Body of pancreas (tissue), 4 donors: ENCODE results near the gene SPRED2. TPM values are rescaled to one million over a fixed set of nuclear protein-coding genes. Genes with fewer than 3 reads are reported as not detected.

Experiments used
- ATAC-seq: fragments of 150-250 bp; one replicate; pipeline ENCODE4 v1.9.1; 2016
- DNase-seq, 4 donors: peaks; one replicate each; pipeline ENCODE4 v3.0.0-alpha.2; 2019
- H3K27ac ChIP-seq, 4 donors: fragments of 200-600 bp; sonication (generic); 1 replicate in 3 of 4; 2 replicates in 1 of 4; pipeline versions ENCODE4 v1.5.1 to v1.6.1; 2016 to 2019; ENCODE audit warnings: mild to moderate bottlenecking in 1 of 4, mixed read lengths in 1 of 4, moderate library complexity in 1 of 4
- H3K27me3 ChIP-seq, 2 donors: fragments of 200-600 bp; sonication (generic); one replicate each; pipeline ENCODE4 v1.6.0; 2016; ENCODE audit warnings: mild to moderate bottlenecking in 1 of 2
- H3K36me3 ChIP-seq, 2 donors: fragments of 200-600 bp; sonication (generic); replicated peaks in 1 of 2; 2 replicates each; pipeline ENCODE4 v1.5.1; 2016; ENCODE audit warnings: low read depth in 2 of 2; ENCODE audit not compliant: insufficient read depth in 1 of 2
- H3K4me1 ChIP-seq: fragments of 200-600 bp; sonication (generic); one replicate; pipeline ENCODE4 v1.6.0; 2016
- H3K4me3 ChIP-seq, 2 donors: fragments of 200-600 bp; sonication (generic); 1 replicate in 1 of 2; 2 replicates in 1 of 2; pipeline ENCODE4 v1.5.1; 2016 to 2019
- H3K9me3 ChIP-seq, 3 donors: fragments of 200-600 bp; sonication (generic); 1 replicate in 2 of 3; 2 replicates in 1 of 3; pipeline ENCODE4 v1.5.1; 2016
- POLR2A ChIP-seq, 3 donors: fragments of 450-650 bp; IDR thresholded peaks; one replicate each; pipeline ENCODE4 v1.6.1; 2016; ENCODE audit warnings: antibody characterized with exemption in 3 of 3, mild to moderate bottlenecking in 2 of 3
- WGBS, 2 donors: methylation state at CpG; one replicate each; pipeline ENCODE4 v1.1.5; 2017; 5-methylcytosine and 5-hydroxymethylcytosine counted together
- intact Hi-C: fragments of 100-400 bp; cut with DNase I; formaldehyde crosslinking; loops from one replicate; pipeline ENCODE4 v1.15.1; 2023
- total RNA-seq, 2 donors: library from RNA; depleted of rRNA; stranded (reverse); fragments of >200 nt; gene quantifications; one replicate each; pipeline ENCODE4 v1.1.0, GENCODE V29; 2016
- TF ChIP-seq, protein P1 (sequence below), 7 experiments: fragments of 450-650 bp in 4 of 7; fragments of 200-600 bp in 3 of 7; sonication (generic) in 3 of 7; IDR thresholded peaks; one replicate each; pipeline ENCODE4 v1.5.1; 2016 to 2019; ENCODE audit warnings: antibody characterized with exemption in 7 of 7

Gene SPRED2
- total RNA-seq, 2 donors from 2014 or later: 16.1 to 16.2 TPM

DNA sequence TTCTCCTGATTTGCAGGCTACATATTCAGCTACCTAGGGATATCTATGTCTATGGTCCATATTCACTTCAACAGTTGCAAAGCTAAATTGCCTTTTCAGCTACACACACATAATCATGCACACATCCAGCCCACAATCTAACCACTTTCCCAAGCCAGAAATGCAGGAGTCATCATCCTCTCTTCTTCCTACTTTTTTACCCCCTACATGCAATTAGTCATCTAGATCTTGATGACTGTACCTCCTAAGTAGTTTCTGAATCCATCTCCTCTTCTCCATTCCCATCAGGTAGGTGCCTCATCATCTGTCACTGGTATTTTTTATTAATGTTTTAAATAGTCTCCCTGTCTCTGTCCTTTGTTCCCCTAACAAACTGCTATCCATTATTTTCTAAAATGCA, 23.7 kb upstream of the SPRED2 start:
- intact Hi-C loops: loop anchor here (10.0 kb wide), 1 partner anchor 89 kb away; no protein-coding TSS in a partner anchor
- Histone ChIP-seq H3K36me3 (no peaks in the 10 kb centered on the region), H3K4me1 (no peaks in the 10 kb centered on the region), H3K4me3 (no peak overlapping the region), H3K9me3 (no peaks in the 10 kb centered on the region), H3K27ac (no peak overlapping the region), H3K27me3 (no peaks in the 10 kb centered on the region)
- TF ChIP-seq, protein P1, sequence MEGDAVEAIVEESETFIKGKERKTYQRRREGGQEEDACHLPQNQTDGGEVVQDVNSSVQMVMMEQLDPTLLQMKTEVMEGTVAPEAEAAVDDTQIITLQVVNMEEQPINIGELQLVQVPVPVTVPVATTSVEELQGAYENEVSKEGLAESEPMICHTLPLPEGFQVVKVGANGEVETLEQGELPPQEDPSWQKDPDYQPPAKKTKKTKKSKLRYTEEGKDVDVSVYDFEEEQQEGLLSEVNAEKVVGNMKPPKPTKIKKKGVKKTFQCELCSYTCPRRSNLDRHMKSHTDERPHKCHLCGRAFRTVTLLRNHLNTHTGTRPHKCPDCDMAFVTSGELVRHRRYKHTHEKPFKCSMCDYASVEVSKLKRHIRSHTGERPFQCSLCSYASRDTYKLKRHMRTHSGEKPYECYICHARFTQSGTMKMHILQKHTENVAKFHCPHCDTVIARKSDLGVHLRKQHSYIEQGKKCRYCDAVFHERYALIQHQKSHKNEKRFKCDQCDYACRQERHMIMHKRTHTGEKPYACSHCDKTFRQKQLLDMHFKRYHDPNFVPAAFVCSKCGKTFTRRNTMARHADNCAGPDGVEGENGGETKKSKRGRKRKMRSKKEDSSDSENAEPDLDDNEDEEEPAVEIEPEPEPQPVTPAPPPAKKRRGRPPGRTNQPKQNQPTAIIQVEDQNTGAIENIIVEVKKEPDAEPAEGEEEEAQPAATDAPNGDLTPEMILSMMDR (IDR thresholded peaks at IDR 0.05): no peak
- no peak for TF ChIP-seq POLR2A (IDR thresholded peaks at IDR 0.05)
- DNase-seq (no peak), ATAC-seq (no peak)

DNA sequence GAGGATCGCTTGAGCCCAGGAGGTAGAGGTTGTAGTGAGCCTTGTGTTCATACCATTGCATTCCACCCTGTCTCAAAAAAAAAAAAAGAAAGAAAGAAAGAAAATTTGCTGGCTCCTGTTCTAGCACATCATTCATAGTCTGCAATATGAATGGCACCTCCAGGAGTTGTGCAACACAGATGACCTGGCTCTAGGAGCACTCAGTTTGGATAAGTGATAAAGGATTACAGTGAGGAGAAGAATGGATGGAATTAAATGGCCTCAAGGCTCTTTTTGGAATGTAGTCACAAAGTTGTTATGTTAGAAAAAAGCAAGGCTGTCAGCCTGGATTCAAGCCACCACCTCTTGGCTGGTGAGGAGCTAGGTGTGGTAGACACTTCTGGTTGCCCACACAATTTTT, 21.5 kb upstream of the SPRED2 start:
- intact Hi-C loops: loop anchor here (10.0 kb wide), 1 partner anchor 91 kb away; no protein-coding TSS in a partner anchor
- DNase-seq: no peak
- WGBS, 2 donors: 95 to 100% methylated on average over 1 of the region's 1 CpG
- no peak overlapping the region for H3K4me3 ChIP-seq
- TF ChIP-seq POLR2A (IDR thresholded peaks at IDR 0.05): no peak
- TF ChIP-seq, protein P1 (IDR thresholded peaks at IDR 0.05): no peak
- no peak overlapping the region for H3K27ac ChIP-seq
- H3K27me3 ChIP-seq: no peaks in the 10 kb centered on the region
- ATAC-seq: no peak
- H3K4me1 ChIP-seq: no peaks in the 10 kb centered on the region
- no peaks in the 10 kb centered on the region for H3K36me3 ChIP-seq
- no peaks in the 10 kb centered on the region for H3K9me3 ChIP-seq

DNA sequence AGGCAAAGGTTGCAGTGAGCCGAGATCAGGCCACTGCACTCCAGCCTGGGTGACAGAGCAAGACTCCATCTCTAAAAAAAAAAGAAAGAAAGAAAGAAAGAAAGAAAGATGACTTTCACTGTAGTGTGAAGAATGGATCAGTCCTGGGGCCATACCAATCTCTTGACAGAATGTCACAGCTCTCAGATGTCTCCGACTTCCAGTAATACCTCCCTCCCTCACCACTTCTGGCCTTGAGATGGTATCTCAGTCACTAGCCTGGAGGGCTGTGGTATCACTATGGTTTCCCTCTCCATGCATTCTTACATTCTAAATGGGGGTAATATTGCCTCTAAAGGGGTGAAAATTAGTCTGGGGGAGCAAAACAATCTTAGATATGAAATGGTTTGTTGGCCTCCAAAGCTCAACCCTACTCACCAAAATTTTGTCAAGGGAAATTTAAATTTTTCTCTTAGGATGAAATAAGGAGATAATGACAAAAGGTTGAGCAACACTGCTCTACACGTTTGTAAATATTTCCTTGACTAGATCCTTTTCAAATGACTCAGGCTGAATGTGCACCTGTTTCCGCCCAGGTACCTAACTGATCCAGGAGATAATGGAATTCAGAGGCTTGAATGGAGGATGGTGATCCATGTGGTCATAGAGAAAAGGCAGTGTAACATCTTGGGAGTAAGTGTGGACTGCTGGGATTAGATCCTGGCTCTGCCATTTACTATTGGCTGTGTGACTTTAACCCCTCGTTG, 19.9 kb upstream of the SPRED2 start:
- intact Hi-C loops: loop anchor here (10.0 kb wide), 1 partner anchor 92 kb away; no protein-coding TSS in a partner anchor
- no peak overlapping the region for H3K27ac ChIP-seq
- TF ChIP-seq, protein P1 (IDR thresholded peaks at IDR 0.05): no peak
- TF ChIP-seq POLR2A (IDR thresholded peaks at IDR 0.05): no peak
- ATAC-seq (no peak), DNase-seq (no peak)
- H3K4me1 ChIP-seq: no peaks in the 10 kb centered on the region
- no peaks in the 10 kb centered on the region for H3K36me3 ChIP-seq
- H3K4me3 ChIP-seq: no peak overlapping the region
- H3K27me3 ChIP-seq: no peaks in the 10 kb centered on the region
- H3K9me3 ChIP-seq: no peaks in the 10 kb centered on the region
- WGBS, 2 donors: 62 to 65% methylated on average over 5 of the region's 5 CpGs

DNA sequence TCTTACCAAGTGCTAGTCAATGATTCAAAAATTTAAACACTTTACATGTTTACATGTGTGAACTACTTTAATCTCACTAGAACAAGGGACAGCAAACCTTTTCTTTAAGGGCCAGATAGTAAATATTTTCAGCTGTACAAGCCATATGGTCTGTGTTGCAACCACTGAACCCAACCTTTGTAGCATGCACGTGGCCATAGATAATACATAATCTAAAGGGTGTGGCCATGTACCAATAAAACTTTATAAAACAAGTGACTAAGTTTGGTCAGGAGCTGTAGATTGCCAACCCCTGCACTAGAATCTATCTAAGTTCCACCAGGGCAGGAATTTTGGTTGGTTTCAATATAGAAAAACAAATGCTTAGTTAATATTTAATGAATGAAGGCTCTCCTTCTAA, 18.4 kb upstream of the SPRED2 start:
- Histone ChIP-seq H3K36me3 (no peaks in the 10 kb centered on the region), H3K27me3 (no peaks in the 10 kb centered on the region), H3K27ac (no peak overlapping the region), H3K4me3 (no peak overlapping the region), H3K9me3 (no peaks in the 10 kb centered on the region), H3K4me1 (no peaks in the 10 kb centered on the region)
- TF ChIP-seq POLR2A (IDR thresholded peaks at IDR 0.05): no peak
- TF ChIP-seq, protein P1 (IDR thresholded peaks at IDR 0.05): no peak
- DNase-seq (no peak), ATAC-seq (no peak)
- WGBS, 2 donors: 24 to 38% methylated on average over 1 of the region's 1 CpG
- intact Hi-C loops: loop anchor here (10.0 kb wide), 1 partner anchor 94 kb away; no protein-coding TSS in a partner anchor

DNA sequence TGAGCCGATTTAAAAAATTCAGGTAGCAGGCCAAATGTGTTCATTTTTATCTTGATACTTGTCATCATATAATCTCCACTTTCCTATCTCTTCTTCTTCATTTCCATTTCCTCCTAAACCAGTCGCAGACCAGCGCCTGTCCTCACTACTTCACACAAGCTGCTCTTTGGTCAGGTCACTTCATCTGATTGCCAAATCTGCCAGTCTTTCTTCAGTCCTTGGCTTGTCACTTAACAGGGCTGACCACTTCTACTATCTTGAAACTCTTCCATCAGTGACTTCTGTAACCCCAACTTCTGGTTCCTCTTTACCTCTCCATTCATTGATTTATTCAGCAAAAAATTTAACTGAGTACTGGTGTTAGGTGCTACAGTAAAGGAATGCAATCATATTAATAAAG, 18.0 kb upstream of the SPRED2 start:
- Histone ChIP-seq H3K27me3 (no peaks in the 10 kb centered on the region), H3K4me3 (no peak overlapping the region), H3K27ac (no peak overlapping the region), H3K9me3 (no peaks in the 10 kb centered on the region), H3K4me1 (no peaks in the 10 kb centered on the region), H3K36me3 (no peaks in the 10 kb centered on the region)
- TF ChIP-seq, protein P1 (IDR thresholded peaks at IDR 0.05): no peak
- TF ChIP-seq POLR2A (IDR thresholded peaks at IDR 0.05): no peak
- intact Hi-C loops: loop anchor here (10.0 kb wide), 1 partner anchor 94 kb away; no protein-coding TSS in a partner anchor
- DNase-seq (no peak), ATAC-seq (no peak)
- 73 to 92% methylated on average over 3 of the region's 3 CpGs for WGBS, 2 donors
